A549 (cell line): ENCODE data around the gene MUC16. TPM values are rescaled to one million over a fixed set of nuclear protein-coding genes. Genes with fewer than 3 reads are reported as not detected.

ENCODE experiments used
- ATAC-seq, 2 experiments: fragments of 200-7000 bp in 1 of 2; fragments of >200 bp in 1 of 2; cut with Nextera tagmentation in 1 of 2; cut with Tn5 transposase in 1 of 2; 3 replicates each; pipeline versions ENCODE4 v1.8.0 to v1.9.1; 2018 to 2020; ENCODE audit warnings: mild to moderate bottlenecking in 1 of 2, moderate library complexity in 1 of 2
- CTCF ChIA-PET: fragments of 300-600 bp; sonication (Branson Sonifier 250); formaldehyde crosslinking; extraction: SDS; loops from one replicate; lab custom pipeline; 2021; ENCODE audit warnings: antibody characterized with exemption, inconsistent platforms; lab: Yijun Ruan, JAX
- POLR2A ChIA-PET: fragments of 350-600 bp; formaldehyde crosslinking; extraction: SDS; loops from one replicate; lab custom pipeline; 2021; ENCODE audit warnings: antibody characterized with exemption, inconsistent platforms; lab: Yijun Ruan, JAX
- DNase-seq, 2 experiments: peaks; one replicate each; pipeline versions ENCODE4 v3.0.0 to v3.0.0-alpha.2; 2011 to 2016; ENCODE audit warnings: low read depth in 1 of 2, low spot score in 1 of 2
- FAIRE-seq: peaks from 2 replicates; lab custom pipeline; 2011; peaks lifted over from hg19 to GRCh38; lab: Jason Lieb, UNC
- H3K27ac ChIP-seq, 2 experiments: fragments of >200 bp; sonication (Bioruptor Twin); formaldehyde crosslinking; 3 replicates each; pipeline ENCODE4 v1.5.1; 2016 to 2017
- H3K4me1 ChIP-seq: fragments of >200 bp; sonication (Bioruptor Twin); formaldehyde crosslinking; 3 replicates; pipeline ENCODE4 v1.6.1; 2016
- H3K4me2 ChIP-seq: fragments of >200 bp; sonication (Bioruptor Twin); formaldehyde crosslinking; 3 replicates; pipeline ENCODE4 v1.6.1; 2016
- H3K4me3 ChIP-seq: fragments of >200 bp; sonication (Bioruptor Twin); formaldehyde crosslinking; 3 replicates; pipeline ENCODE4 v1.5.1; 2016
- H3K9me3 ChIP-seq: fragments of >200 bp; sonication (Bioruptor Twin); formaldehyde crosslinking; 3 replicates; pipeline ENCODE4 v1.6.1; 2016
- CHD2 ChIP-seq: fragments of 150-350 bp; IDR thresholded peaks from 2 replicates; pipeline ENCODE4 v1.6.1; 2014; ENCODE audit warnings: low read length; ENCODE audit not compliant: partially characterized antibody
- EHF ChIP-seq: fragments of 250-450 bp; sonication (Bioruptor Pico); IDR thresholded peaks from 2 replicates; pipeline ENCODE4 v1.5.0; 2020; ENCODE audit warnings: mild to moderate bottlenecking
- ESRRA ChIP-seq: fragments of 150-350 bp; IDR thresholded peaks from 2 replicates; pipeline ENCODE4 v1.6.1; 2014; ENCODE audit warnings: mild to moderate bottlenecking, low read length, borderline replicate concordance
- FOSL2 ChIP-seq, 2 experiments: fragments of 450-650 bp in 1 of 2; fragments of >200 bp in 1 of 2; sonication (Bioruptor Twin) in 1 of 2; formaldehyde crosslinking; IDR thresholded peaks; 2 replicates each; pipeline versions ENCODE4 v1.5.0 to v1.6.1; 2016 to 2020; ENCODE audit warnings: mild to moderate bottlenecking in 1 of 2, moderate library complexity in 1 of 2
- FOXS1 ChIP-seq: fragments of 250-450 bp; sonication (Bioruptor Pico); IDR thresholded peaks from 2 replicates; pipeline ENCODE4 v1.5.0; 2020; ENCODE audit warnings: mild to moderate bottlenecking, moderate library complexity
- GATA3 ChIP-seq: IDR thresholded peaks from 2 replicates; pipeline ENCODE4 v1.6.1; 2012; ENCODE audit warnings: borderline replicate concordance
- HEYL ChIP-seq: fragments of 250-450 bp; sonication (Bioruptor Pico); IDR thresholded peaks from 2 replicates; pipeline ENCODE4 v1.8.0; 2021; ENCODE audit warnings: mild to moderate bottlenecking, moderate library complexity
- JUNB ChIP-seq: fragments of >200 bp; sonication (Bioruptor Twin); formaldehyde crosslinking; IDR thresholded peaks from 2 replicates; pipeline ENCODE4 v1.6.1; 2016
- KDM1A ChIP-seq: fragments of 200-600 bp; sonication (generic); IDR thresholded peaks from 2 replicates; pipeline ENCODE4 v1.6.1; 2016; ENCODE audit warnings: low read depth, mild to moderate bottlenecking
- KDM5A ChIP-seq: fragments of 200-600 bp; sonication (generic); IDR thresholded peaks from 2 replicates; pipeline ENCODE4 v1.6.1; 2016; ENCODE audit warnings: antibody characterized with exemption, mild to moderate bottlenecking
- MAFK ChIP-seq: fragments of 450-650 bp; IDR thresholded peaks from 2 replicates; pipeline ENCODE4 v1.6.1; 2014; ENCODE audit not compliant: partially characterized antibody
- MAZ ChIP-seq: fragments of 150-350 bp; IDR thresholded peaks from 2 replicates; pipeline ENCODE4 v1.6.1; 2014; ENCODE audit warnings: antibody characterized with exemption, low read depth, low read length, borderline replicate concordance
- NPAS2 ChIP-seq: fragments of 250-450 bp; sonication (Bioruptor Pico); IDR thresholded peaks from 2 replicates; pipeline ENCODE4 v1.8.0; 2022; ENCODE audit warnings: mild to moderate bottlenecking, moderate library complexity, borderline replicate concordance
- NR3C1 ChIP-seq: fragments of >200 bp; sonication (Bioruptor Twin); formaldehyde crosslinking; IDR thresholded peaks from 3 replicates; pipeline ENCODE4 v1.6.1; 2017
- RARB ChIP-seq: fragments of 250-450 bp; sonication (Bioruptor Pico); IDR thresholded peaks from 2 replicates; pipeline ENCODE4 v1.8.0; 2021; ENCODE audit warnings: mild to moderate bottlenecking, moderate library complexity
- RCOR1 ChIP-seq: fragments of 150-350 bp; IDR thresholded peaks from 2 replicates; pipeline ENCODE4 v1.6.1; 2014; ENCODE audit warnings: antibody characterized with exemption, low read length, low read depth
- RFX5 ChIP-seq: fragments of 450-650 bp; IDR thresholded peaks from 2 replicates; pipeline ENCODE4 v1.7.1; 2014; ENCODE audit warnings: antibody characterized with exemption, mild to moderate bottlenecking, moderate library complexity
- RNF2 ChIP-seq: fragments of 200-600 bp; sonication (generic); IDR thresholded peaks from 2 replicates; pipeline ENCODE4 v1.6.1; 2016; ENCODE audit warnings: low read depth, mild to moderate bottlenecking, antibody characterized with exemption, moderate library complexity, borderline replicate concordance
- SMC3 ChIP-seq: fragments of >200 bp; sonication (Bioruptor Twin); formaldehyde crosslinking; IDR thresholded peaks from 3 replicates; pipeline ENCODE4 v1.6.1; 2018; ENCODE audit warnings: inconsistent platforms
- SREBF2 ChIP-seq: fragments of 450-650 bp; IDR thresholded peaks from 2 replicates; pipeline ENCODE4 v1.6.1; 2014; ENCODE audit warnings: mild to moderate bottlenecking, moderate library complexity
- TFCP2L1 ChIP-seq: fragments of 250-450 bp; sonication (Bioruptor Pico); IDR thresholded peaks from 2 replicates; pipeline ENCODE4 v1.5.0; 2021; ENCODE audit warnings: mild to moderate bottlenecking
- TP53 ChIP-seq: fragments of 250-450 bp; sonication (Bioruptor Pico); IDR thresholded peaks from 2 replicates; pipeline ENCODE4 v1.5.0; 2021; ENCODE audit warnings: mild to moderate bottlenecking, moderate library complexity
- ZC3H11A ChIP-seq: fragments of 450-650 bp; IDR thresholded peaks from 2 replicates; pipeline ENCODE4 v1.6.1; 2014; ENCODE audit warnings: antibody characterized with exemption, mild to moderate bottlenecking
- ZFP36 ChIP-seq: fragments of 450-650 bp; IDR thresholded peaks from 2 replicates; pipeline ENCODE4 v1.6.1; 2014; ENCODE audit warnings: borderline replicate concordance; ENCODE audit not compliant: partially characterized antibody
- WGBS: methylation state at CpG from one replicate; pipeline ENCODE4 v1.1.6; 2017; ENCODE audit errors: missing lambda C conversion rate; 5-methylcytosine and 5-hydroxymethylcytosine counted together
- polyA plus RNA-seq, 4 experiments: library from polyadenylated mRNA; depleted of rRNA in 3 of 4; stranded (reverse); fragments of >200 nt; fragmentation: RNase III in 1 of 4; extraction: RNeasy Plus Mini Kit Qiagen cat#74134 plus additional on column Dnase treatment in 1 of 4; gene quantifications; 2 replicates in 3 of 4; 3 replicates in 1 of 4; pipeline ENCODE4 v1.2.3, GENCODE V29; 2011 to 2017
- TF ChIP-seq, protein P1 (sequence below): fragments of 200-600 bp; sonication (generic); IDR thresholded peaks from 2 replicates; pipeline ENCODE4 v1.6.1; 2016; ENCODE audit warnings: antibody characterized with exemption, mild to moderate bottlenecking, moderate library complexity
- TF ChIP-seq, protein P2 (sequence below): fragments of >200 bp; sonication (Bioruptor Twin); formaldehyde crosslinking; IDR thresholded peaks from 3 replicates; pipeline ENCODE4 v1.6.1; 2016

Gene MUC16
- polyA plus RNA-seq, 2 of the 4 experiments (the other 2 are of a cell fraction), result 0.23 TPM; not detected in 1

DNA sequence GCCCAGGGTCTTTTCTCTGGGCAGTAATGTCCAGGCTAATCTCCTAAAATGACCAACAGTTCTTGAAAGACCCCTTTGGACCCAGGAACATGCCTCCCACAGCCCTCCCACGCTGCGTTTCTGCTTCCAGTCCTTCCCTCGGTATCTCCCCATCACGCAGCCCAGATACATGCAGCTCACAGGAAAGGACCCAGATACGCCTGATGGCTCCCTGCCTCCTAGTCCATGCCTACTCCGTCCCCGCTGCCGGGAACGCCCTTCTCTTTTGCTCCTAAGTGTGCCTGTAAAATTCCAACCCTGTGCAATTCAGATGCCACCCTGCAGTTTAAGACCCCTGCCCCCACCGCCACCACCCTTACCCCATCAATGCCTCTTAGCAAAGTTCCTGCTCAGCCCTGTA is 778 bp downstream of the MUC16 start:
- Histone ChIP-seq H3K27ac (no peak overlapping the region), H3K9me3 (no peaks in the 10 kb centered on the region), H3K4me1 (no peaks in the 10 kb centered on the region), H3K4me2 (no peak overlapping the region), H3K4me3 (no peak overlapping the region)
- no peak for ATAC-seq
- FAIRE-seq, result no peak
- POLR2A ChIA-PET, result no interaction called here
- TF ChIP-seq MAZ, result no peak
- TF ChIP-seq FOSL2 (IDR thresholded peaks at IDR 0.05), result no peak
- TF ChIP-seq FOSL2 (CRISPR knock-in tag; IDR thresholded peaks at IDR 0.05), result no peak
- TF ChIP-seq RNF2, result no peak
- no peak for TF ChIP-seq ESRRA
- TF ChIP-seq SREBF2, result no peak
- TF ChIP-seq SMC3, result no peak
- no peak for TF ChIP-seq HEYL (CRISPR knock-in tag)
- TF ChIP-seq CHD2, result no peak
- TF ChIP-seq NPAS2 (CRISPR knock-in tag), result no peak
- TF ChIP-seq EHF (CRISPR knock-in tag), result no peak
- TF ChIP-seq RARB, result no peak
- TF ChIP-seq RFX5, result no peak
- no peak for TF ChIP-seq FOXS1 (CRISPR knock-in tag)
- TF ChIP-seq NR3C1, result no peak
- TF ChIP-seq GATA3, result no peak
- no peak for TF ChIP-seq KDM5A
- no peak for DNase-seq
- CTCF ChIA-PET, result no interaction called here
- WGBS, result 85% methylated on average over 5 of the region's 10 CpGs

DNA sequence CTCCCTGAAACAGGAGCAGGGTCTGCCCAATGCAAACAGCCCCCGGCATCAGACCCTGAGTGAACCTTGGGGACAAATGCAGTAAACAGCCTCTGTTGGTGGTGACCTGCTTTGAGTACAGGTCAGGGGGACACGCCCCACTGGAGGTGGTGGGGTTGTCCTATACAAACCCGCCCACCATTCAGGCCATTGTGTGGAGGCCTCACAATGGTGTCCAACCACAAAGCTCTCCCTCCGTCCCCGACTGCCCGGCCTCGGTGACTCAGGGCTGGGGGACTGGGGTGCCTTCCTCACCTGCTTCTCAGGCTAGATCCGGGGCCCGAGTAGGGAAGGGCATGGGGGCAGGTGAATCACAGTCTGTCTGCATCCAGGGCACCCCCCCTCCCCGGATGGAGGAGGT is 1.5 kb downstream of the MUC16 start:
- ChIA-PET CTCF (interaction anchor here (1.0 kb wide), 1 partner anchor 90 kb away, joined by 3 read pairs; no protein-coding TSS in a partner anchor), POLR2A (no interaction called here)
- no peak for FAIRE-seq
- 91% methylated on average over 3 of the region's 10 CpGs for WGBS
- H3K27ac ChIP-seq, result no peak overlapping the region
- H3K4me2 ChIP-seq, result no peak overlapping the region
- no peak for DNase-seq
- H3K9me3 ChIP-seq, result no peaks in the 10 kb centered on the region
- ATAC-seq, result no peak
- H3K4me3 ChIP-seq, result no peak overlapping the region
- TF ChIP-seq KDM1A (no peak), RCOR1 (no peak), TP53 (no peak), ZC3H11A (no peak), TFCP2L1 (CRISPR knock-in tag) (no peak), MAFK (no peak), JUNB (no peak), ZFP36 (no peak), NR3C1 (no peak)
- TF ChIP-seq, protein P1, sequence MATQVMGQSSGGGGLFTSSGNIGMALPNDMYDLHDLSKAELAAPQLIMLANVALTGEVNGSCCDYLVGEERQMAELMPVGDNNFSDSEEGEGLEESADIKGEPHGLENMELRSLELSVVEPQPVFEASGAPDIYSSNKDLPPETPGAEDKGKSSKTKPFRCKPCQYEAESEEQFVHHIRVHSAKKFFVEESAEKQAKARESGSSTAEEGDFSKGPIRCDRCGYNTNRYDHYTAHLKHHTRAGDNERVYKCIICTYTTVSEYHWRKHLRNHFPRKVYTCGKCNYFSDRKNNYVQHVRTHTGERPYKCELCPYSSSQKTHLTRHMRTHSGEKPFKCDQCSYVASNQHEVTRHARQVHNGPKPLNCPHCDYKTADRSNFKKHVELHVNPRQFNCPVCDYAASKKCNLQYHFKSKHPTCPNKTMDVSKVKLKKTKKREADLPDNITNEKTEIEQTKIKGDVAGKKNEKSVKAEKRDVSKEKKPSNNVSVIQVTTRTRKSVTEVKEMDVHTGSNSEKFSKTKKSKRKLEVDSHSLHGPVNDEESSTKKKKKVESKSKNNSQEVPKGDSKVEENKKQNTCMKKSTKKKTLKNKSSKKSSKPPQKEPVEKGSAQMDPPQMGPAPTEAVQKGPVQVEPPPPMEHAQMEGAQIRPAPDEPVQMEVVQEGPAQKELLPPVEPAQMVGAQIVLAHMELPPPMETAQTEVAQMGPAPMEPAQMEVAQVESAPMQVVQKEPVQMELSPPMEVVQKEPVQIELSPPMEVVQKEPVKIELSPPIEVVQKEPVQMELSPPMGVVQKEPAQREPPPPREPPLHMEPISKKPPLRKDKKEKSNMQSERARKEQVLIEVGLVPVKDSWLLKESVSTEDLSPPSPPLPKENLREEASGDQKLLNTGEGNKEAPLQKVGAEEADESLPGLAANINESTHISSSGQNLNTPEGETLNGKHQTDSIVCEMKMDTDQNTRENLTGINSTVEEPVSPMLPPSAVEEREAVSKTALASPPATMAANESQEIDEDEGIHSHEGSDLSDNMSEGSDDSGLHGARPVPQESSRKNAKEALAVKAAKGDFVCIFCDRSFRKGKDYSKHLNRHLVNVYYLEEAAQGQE, result no peak
- TF ChIP-seq, protein P2, sequence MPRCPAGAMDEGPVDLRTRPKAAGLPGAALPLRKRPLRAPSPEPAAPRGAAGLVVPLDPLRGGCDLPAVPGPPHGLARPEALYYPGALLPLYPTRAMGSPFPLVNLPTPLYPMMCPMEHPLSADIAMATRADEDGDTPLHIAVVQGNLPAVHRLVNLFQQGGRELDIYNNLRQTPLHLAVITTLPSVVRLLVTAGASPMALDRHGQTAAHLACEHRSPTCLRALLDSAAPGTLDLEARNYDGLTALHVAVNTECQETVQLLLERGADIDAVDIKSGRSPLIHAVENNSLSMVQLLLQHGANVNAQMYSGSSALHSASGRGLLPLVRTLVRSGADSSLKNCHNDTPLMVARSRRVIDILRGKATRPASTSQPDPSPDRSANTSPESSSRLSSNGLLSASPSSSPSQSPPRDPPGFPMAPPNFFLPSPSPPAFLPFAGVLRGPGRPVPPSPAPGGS, result no peak
- H3K4me1 ChIP-seq, result no peaks in the 10 kb centered on the region
